ENCODE measurements around the gene CLVS2. TPM values are rescaled to one million over a fixed set of nuclear protein-coding genes. Genes with fewer than 3 reads are reported as not detected.

Gene CLVS2
- total RNA-seq, 2 experiments from 2014 or later = not detected

GRCh38 chr6:122998403-122998975, 2.5 kb downstream of the CLVS2 start:
- H3K4me3 Mint-ChIP-seq = no peak overlapping the region
- no peak for DNase-seq
- ChIA-PET CTCF (no interaction called here), POLR2A (no interaction called here)
- H3K9me3 Mint-ChIP-seq (ENCODE audit: insufficient read depth) = no peaks in the 10 kb centered on the region
- no peaks in the 10 kb centered on the region for H3K36me3 Mint-ChIP-seq (ENCODE audit: low read depth)
- H3K27me3 Mint-ChIP-seq (ENCODE audit: low read depth) = peaks cover 30% of the 10 kb centered on the region
- H3K4me1 Mint-ChIP-seq (ENCODE audit: low read depth) = no peaks in the 10 kb centered on the region
- ATAC-seq = no peak
- no peak overlapping the region for H3K27ac Mint-ChIP-seq

GRCh38 chr6:123000244-123000770, 4.3 kb downstream of the CLVS2 start:
- no peak for DNase-seq

DNA sequence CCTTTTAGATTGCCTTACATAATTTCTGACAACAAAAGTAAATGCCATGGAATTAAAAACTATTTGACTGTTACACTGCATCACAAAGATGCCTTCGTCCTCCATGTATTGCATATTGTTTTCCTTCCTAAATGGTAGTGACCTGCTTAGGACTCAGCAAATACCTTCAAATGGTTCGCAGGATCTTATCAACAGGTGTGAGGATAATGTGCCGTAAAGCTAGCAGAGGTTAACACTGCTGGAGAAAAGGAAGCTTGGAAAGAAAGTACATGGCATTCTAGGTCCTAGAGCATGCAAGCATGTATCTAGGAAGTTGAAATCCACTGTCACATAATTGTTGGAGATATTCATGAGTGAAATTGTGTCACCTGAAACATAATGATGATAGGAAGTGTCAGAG, 5.5 kb downstream of the CLVS2 start:
- Mint-ChIP-seq H3K4me1 (ENCODE audit: low read depth) (no peaks in the 10 kb centered on the region), H3K27me3 (ENCODE audit: low read depth) (peaks cover 12% of the 10 kb centered on the region), H3K36me3 (ENCODE audit: low read depth) (no peaks in the 10 kb centered on the region), H3K4me3 (no peak overlapping the region), H3K27ac (no peak overlapping the region), H3K9me3 (ENCODE audit: insufficient read depth) (no peaks in the 10 kb centered on the region)
- DNase-seq (no peak), ATAC-seq (no peak)
- POLR2A ChIA-PET = no interaction called here
- CTCF ChIA-PET = no interaction called here

More at GRCh38 chr6:123000244-123000770, 4.3 kb downstream of the CLVS2 start:
- Mint-ChIP-seq H3K4me1 (ENCODE audit: low read depth) (no peaks in the 10 kb centered on the region), H3K36me3 (ENCODE audit: low read depth) (no peaks in the 10 kb centered on the region), H3K4me3 (no peak overlapping the region), H3K9me3 (ENCODE audit: insufficient read depth) (no peaks in the 10 kb centered on the region), H3K27me3 (ENCODE audit: low read depth) (peaks cover 22% of the 10 kb centered on the region), H3K27ac (no peak overlapping the region)
- no peak for ATAC-seq
- ChIA-PET POLR2A (no interaction called here), CTCF (no interaction called here)

- ChIA-PET CTCF (no interaction called here), POLR2A (no interaction called here)
- Mint-ChIP-seq H3K27me3 (ENCODE audit: low read depth) (no peaks in the 10 kb centered on the region), H3K9me3 (ENCODE audit: insufficient read depth) (no peaks in the 10 kb centered on the region), H3K4me1 (ENCODE audit: low read depth) (no peaks in the 10 kb centered on the region), H3K27ac (no peak overlapping the region), H3K4me3 (no peak overlapping the region), H3K36me3 (ENCODE audit: low read depth) (no peaks in the 10 kb centered on the region)
- no peak for ATAC-seq
- no peak for DNase-seq
These were observed 11.8 kb downstream of the CLVS2 start for GRCh38 chr6:123007885-123008284.

DNA sequence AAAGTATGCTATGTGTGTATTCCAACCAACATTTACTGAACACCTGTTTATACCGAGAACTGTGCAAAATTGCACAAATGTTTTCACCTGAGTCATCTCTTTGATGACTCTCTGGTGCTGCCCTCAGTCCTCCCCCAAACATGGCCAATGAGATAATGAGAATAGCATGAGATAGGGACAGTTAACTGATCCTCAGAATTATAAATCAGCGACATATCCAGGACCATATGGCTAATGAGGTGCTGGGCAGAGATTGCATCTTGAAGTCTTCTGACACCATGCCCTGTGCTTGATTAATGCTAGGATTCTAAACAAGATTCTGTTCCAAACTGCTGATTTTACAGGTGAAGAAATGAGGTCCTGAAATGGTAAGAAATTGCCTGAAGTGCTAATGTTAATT, 13.0 kb downstream of the CLVS2 start:
- Mint-ChIP-seq H3K36me3 (ENCODE audit: low read depth) (no peaks in the 10 kb centered on the region), H3K4me3 (no peak overlapping the region), H3K4me1 (ENCODE audit: low read depth) (no peaks in the 10 kb centered on the region), H3K27ac (no peak overlapping the region), H3K27me3 (ENCODE audit: low read depth) (no peaks in the 10 kb centered on the region), H3K9me3 (ENCODE audit: insufficient read depth) (no peaks in the 10 kb centered on the region)
- ATAC-seq (no peak), DNase-seq (no peak)
- CTCF ChIA-PET = no interaction called here
- POLR2A ChIA-PET = no interaction called here

GRCh38 chr6:123014835-123015234, 18.8 kb downstream of the CLVS2 start:
- POLR2A ChIA-PET = no interaction called here
- CTCF ChIA-PET = no interaction called here
- DNase-seq (no peak), ATAC-seq (no peak)
- Mint-ChIP-seq H3K27me3 (ENCODE audit: low read depth) (no peaks in the 10 kb centered on the region), H3K4me3 (no peak overlapping the region), H3K9me3 (ENCODE audit: insufficient read depth) (no peaks in the 10 kb centered on the region), H3K4me1 (ENCODE audit: low read depth) (no peaks in the 10 kb centered on the region), H3K27ac (no peak overlapping the region), H3K36me3 (ENCODE audit: low read depth) (no peaks in the 10 kb centered on the region)

GRCh38 chr6:123016431-123017103, 20.5 kb downstream of the CLVS2 start:
- CTCF ChIA-PET = no interaction called here
- Mint-ChIP-seq H3K4me3 (no peak overlapping the region), H3K36me3 (ENCODE audit: low read depth) (no peaks in the 10 kb centered on the region), H3K27me3 (ENCODE audit: low read depth) (no peaks in the 10 kb centered on the region), H3K9me3 (ENCODE audit: insufficient read depth) (no peaks in the 10 kb centered on the region), H3K27ac (no peak overlapping the region), H3K4me1 (ENCODE audit: low read depth) (no peaks in the 10 kb centered on the region)
- POLR2A ChIA-PET = no interaction called here
- ATAC-seq (no peak), DNase-seq (no peak)

DNA sequence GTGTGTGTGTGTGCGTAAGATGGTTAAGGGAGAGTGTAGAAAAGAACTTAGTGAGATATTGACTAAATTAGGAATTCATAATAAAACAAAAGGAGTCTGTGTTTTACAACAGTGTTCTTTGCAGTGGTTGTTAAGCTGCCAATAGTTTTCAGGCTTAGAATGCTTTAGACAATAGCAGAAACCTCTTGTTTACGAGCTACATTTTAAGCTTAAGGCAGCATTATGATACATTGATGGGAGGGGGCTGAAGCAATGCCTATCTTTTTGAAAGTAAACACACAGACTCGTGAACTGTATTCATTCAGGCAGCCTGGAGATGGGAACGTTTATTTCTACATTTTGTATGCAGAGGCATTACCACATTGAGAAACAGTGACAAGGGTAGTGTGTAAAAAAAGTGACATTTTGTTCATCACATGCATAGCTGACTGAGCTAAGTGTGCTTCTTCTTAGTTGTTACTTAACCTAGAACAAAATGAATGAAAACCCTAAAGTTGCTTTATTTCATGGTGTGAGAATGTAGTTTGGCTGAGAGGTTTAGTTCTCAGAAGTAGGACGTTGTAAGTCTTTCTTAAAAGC, 21.2 kb downstream of the CLVS2 start:
- H3K27ac Mint-ChIP-seq = no peak overlapping the region
- no peak overlapping the region for H3K4me3 Mint-ChIP-seq
- no peaks in the 10 kb centered on the region for H3K4me1 Mint-ChIP-seq (ENCODE audit: low read depth)
- ChIA-PET POLR2A (no interaction called here), CTCF (no interaction called here)
- no peaks in the 10 kb centered on the region for H3K36me3 Mint-ChIP-seq (ENCODE audit: low read depth)
- DNase-seq (no peak), ATAC-seq (no peak)
- no peaks in the 10 kb centered on the region for H3K27me3 Mint-ChIP-seq (ENCODE audit: low read depth)
- no peaks in the 10 kb centered on the region for H3K9me3 Mint-ChIP-seq (ENCODE audit: insufficient read depth)

DNA sequence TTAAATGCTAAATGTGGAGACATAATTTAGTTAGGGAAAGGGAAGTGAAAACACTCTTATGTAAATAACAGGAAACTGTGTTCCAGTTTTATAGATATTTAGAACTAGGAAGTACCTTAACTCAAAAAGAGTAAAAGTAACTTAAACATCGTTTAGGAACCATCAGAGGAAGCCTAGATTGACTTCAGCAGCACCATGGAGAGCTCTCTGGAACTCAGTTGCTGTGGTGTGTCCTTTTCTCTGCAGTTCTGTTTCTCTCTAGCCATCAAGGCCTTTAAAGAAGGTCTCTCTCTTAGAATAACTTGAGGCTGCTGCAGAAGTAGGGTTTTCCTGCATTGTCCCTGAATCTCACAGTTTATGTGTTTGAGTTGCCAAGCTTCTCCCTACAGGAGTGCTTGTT, 26.9 kb downstream of the CLVS2 start:
- H3K36me3 Mint-ChIP-seq (ENCODE audit: low read depth) = no peaks in the 10 kb centered on the region
- no peaks in the 10 kb centered on the region for H3K4me1 Mint-ChIP-seq (ENCODE audit: low read depth)
- DNase-seq = no peak
- no peaks in the 10 kb centered on the region for H3K27me3 Mint-ChIP-seq (ENCODE audit: low read depth)
- ATAC-seq = no peak
- CTCF ChIA-PET = no interaction called here
- H3K4me3 Mint-ChIP-seq = no peak overlapping the region
- no peaks in the 10 kb centered on the region for H3K9me3 Mint-ChIP-seq (ENCODE audit: insufficient read depth)
- POLR2A ChIA-PET = no interaction called here
- H3K27ac Mint-ChIP-seq = no peak overlapping the region

DNA sequence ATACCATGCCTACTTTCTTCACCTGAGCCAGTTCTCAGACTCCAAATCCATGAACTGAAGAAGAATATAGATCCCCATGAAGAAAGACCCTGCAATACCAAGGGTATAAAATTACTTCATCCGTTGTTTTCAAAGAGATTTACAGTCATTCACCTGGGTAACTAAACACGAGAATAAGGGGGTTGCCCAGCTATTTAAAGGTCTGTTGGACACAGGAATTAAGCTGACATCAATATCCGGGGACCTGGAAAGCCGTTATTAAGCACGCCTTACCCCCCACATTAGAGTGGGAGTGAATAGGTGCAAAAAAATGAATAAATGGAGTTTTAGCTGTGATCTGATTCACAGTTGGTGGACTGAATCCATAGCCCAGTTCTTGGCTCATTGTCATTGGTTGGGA, 28.9 kb downstream of the CLVS2 start:
- H3K4me3 Mint-ChIP-seq = no peak overlapping the region
- no peaks in the 10 kb centered on the region for H3K9me3 Mint-ChIP-seq (ENCODE audit: insufficient read depth)
- ATAC-seq = no peak
- no peaks in the 10 kb centered on the region for H3K36me3 Mint-ChIP-seq (ENCODE audit: low read depth)
- ChIA-PET POLR2A (no interaction called here), CTCF (no interaction called here)
- no peak for DNase-seq
- H3K4me1 Mint-ChIP-seq (ENCODE audit: low read depth) = no peaks in the 10 kb centered on the region
- H3K27ac Mint-ChIP-seq = no peak overlapping the region
- no peaks in the 10 kb centered on the region for H3K27me3 Mint-ChIP-seq (ENCODE audit: low read depth)

GRCh38 chr6:123027408-123027807, 31.4 kb downstream of the CLVS2 start:
- Mint-ChIP-seq H3K4me1 (ENCODE audit: low read depth) (no peaks in the 10 kb centered on the region), H3K9me3 (ENCODE audit: insufficient read depth) (no peaks in the 10 kb centered on the region), H3K27me3 (ENCODE audit: low read depth) (no peaks in the 10 kb centered on the region), H3K27ac (no peak overlapping the region), H3K4me3 (no peak overlapping the region), H3K36me3 (ENCODE audit: low read depth) (no peaks in the 10 kb centered on the region)
- DNase-seq (no peak), ATAC-seq (no peak)
- CTCF ChIA-PET = no interaction called here
- POLR2A ChIA-PET = no interaction called here

- H3K27me3 Mint-ChIP-seq (ENCODE audit: low read depth) = no peaks in the 10 kb centered on the region
- no peak overlapping the region for H3K27ac Mint-ChIP-seq
- no peaks in the 10 kb centered on the region for H3K36me3 Mint-ChIP-seq (ENCODE audit: low read depth)
- ChIA-PET CTCF (no interaction called here), POLR2A (no interaction called here)
- ATAC-seq (no peak), DNase-seq (no peak)
- no peak overlapping the region for H3K4me3 Mint-ChIP-seq
- H3K9me3 Mint-ChIP-seq (ENCODE audit: insufficient read depth) = no peaks in the 10 kb centered on the region
- H3K4me1 Mint-ChIP-seq (ENCODE audit: low read depth) = no peaks in the 10 kb centered on the region
These were observed 32.2 kb downstream of the CLVS2 start for GRCh38 chr6:123028263-123028662.

DNA sequence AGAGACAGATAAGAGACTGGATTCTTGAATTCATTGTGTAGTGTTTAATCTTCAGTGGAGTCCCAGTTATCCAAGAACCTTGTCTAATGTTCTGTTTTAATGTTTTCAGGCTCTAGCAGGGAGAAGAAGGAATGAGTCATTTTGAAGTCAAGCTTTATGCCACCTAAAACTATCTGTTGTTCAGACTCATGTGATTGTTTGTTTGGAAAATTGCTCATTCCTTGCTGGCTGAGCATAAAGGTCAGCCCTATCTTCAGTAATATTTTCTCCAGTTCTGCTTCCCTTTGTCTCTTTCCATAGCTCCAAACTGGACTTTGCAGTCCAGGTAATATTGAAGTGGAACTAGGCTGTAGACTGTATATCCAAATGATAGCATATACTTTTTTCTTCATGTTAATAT, 34.2 kb downstream of the CLVS2 start:
- H3K27me3 Mint-ChIP-seq (ENCODE audit: low read depth) = no peaks in the 10 kb centered on the region

More for the DNA sequence above, 34.2 kb downstream of the CLVS2 start:
- no peaks in the 10 kb centered on the region for H3K36me3 Mint-ChIP-seq (ENCODE audit: low read depth)
- ChIA-PET POLR2A (no interaction called here), CTCF (no interaction called here)
- ATAC-seq (no peak), DNase-seq (no peak)
- H3K9me3 Mint-ChIP-seq (ENCODE audit: insufficient read depth) = no peaks in the 10 kb centered on the region
- no peaks in the 10 kb centered on the region for H3K4me1 Mint-ChIP-seq (ENCODE audit: low read depth)
- no peak overlapping the region for H3K27ac Mint-ChIP-seq
- no peak overlapping the region for H3K4me3 Mint-ChIP-seq

Data from activated CD8-positive, alpha-beta T cell treated with anti-CD3 and anti-CD28 coated beads, Interleukin-2, amount 10 ng/mL, durations not matched to agents 7 days and 5 days (primary cell).